GM12878 (cell line): Measurements from ENCODE around the gene RABL6. TPM values are rescaled to one million over a fixed set of nuclear protein-coding genes. Genes with fewer than 3 reads are reported as not detected.
A peak's percentile ranks its signal among the peaks of the same experiment; 100 is the strongest.

Experiments
- ATAC-seq: fragments of 200-7000 bp; cut with Tn5 transposase; 3 replicates; pipeline ENCODE4 v1.9.1; 2020; ENCODE audit warnings: mild to moderate bottlenecking, moderate library complexity
- BruUV-seq: library from RNA; stranded (reverse); fragments of 400-500 nt; replicated peaks from 2 replicates; lab custom pipeline; 2021; lab: Mats Ljungman, UMichigan
- CTCF ChIA-PET: fragments of 300-600 bp; sonication (Branson Sonifier 250); formaldehyde crosslinking; extraction: SDS; loops from one replicate; lab custom pipeline; 2021; ENCODE audit warnings: inconsistent platforms; lab: Yijun Ruan, JAX
- POLR2A ChIA-PET: fragments of 350-600 bp; formaldehyde crosslinking; extraction: SDS; loops from one replicate; lab custom pipeline; 2021; ENCODE audit warnings: inconsistent platforms; lab: Charles Lee
- RAD21 ChIA-PET: fragments of 300-600 bp; sonication (Branson Sonifier 250); formaldehyde crosslinking; loops from one replicate; lab custom pipeline; 2023; ENCODE audit warnings: antibody characterized with exemption; ENCODE audit not compliant: unreplicated experiment; lab: Charles Lee
- SMC1A ChIA-PET: fragments of 300-600 bp; sonication (Branson Sonifier 250); formaldehyde crosslinking; loops from one replicate; lab custom pipeline; 2023; ENCODE audit not compliant: unreplicated experiment, uncharacterized antibody; lab: Charles Lee
- DNase-seq: peaks from one replicate; pipeline ENCODE4 v3.0.0-alpha.2; 2011; ENCODE audit warnings: low read depth, low spot score
- FAIRE-seq: peaks from 3 replicates; lab custom pipeline; 2011; peaks lifted over from hg19 to GRCh38; lab: Jason Lieb, UNC
- H2AFZ ChIP-seq: 2 replicates; pipeline ENCODE4 v1.6.0; 2011; ENCODE audit warnings: low read depth, low read length, control low read depth; ENCODE audit not compliant: control insufficient read depth
- H3K27ac ChIP-seq: 2 replicates; pipeline ENCODE4 v1.5.1; 2011; ENCODE audit warnings: control low read depth; ENCODE audit not compliant: control insufficient read depth, insufficient read depth
- H3K27me3 ChIP-seq, 2 experiments: replicated peaks in 1 of 2; 2 replicates each; pipeline versions ENCODE4 v1.6.0 to v1.6.1; 2011; ENCODE audit warnings: low read length in 1 of 2; ENCODE audit not compliant: control insufficient read depth in 2 of 2, insufficient read depth in 2 of 2
- H3K36me3 ChIP-seq, 2 experiments: 2 replicates each; pipeline ENCODE4 v1.5.1; 2011; ENCODE audit warnings: low read length in 1 of 2; ENCODE audit not compliant: control insufficient read depth in 2 of 2, insufficient read depth in 2 of 2
- H3K4me1 ChIP-seq: 2 replicates; pipeline ENCODE4 v1.6.1; 2011; ENCODE audit warnings: mild to moderate bottlenecking, low read length, moderate library complexity, mixed read lengths; ENCODE audit not compliant: control insufficient read depth, insufficient read depth
- H3K4me2 ChIP-seq: 2 replicates; pipeline ENCODE4 v1.6.0; 2011; ENCODE audit warnings: control low read depth; ENCODE audit not compliant: control insufficient read depth, insufficient read depth
- H3K4me3 ChIP-seq: fragments of 200-600 bp; sonication (generic); 2 replicates; pipeline ENCODE4 v1.5.1; 2016
- H3K79me2 ChIP-seq: 2 replicates; pipeline ENCODE4 v1.6.0; 2011; ENCODE audit warnings: low read length; ENCODE audit not compliant: control insufficient read depth, insufficient read depth
- H3K9ac ChIP-seq: 2 replicates; pipeline ENCODE4 v1.8.0; 2011; ENCODE audit warnings: low read length, control low read depth, mixed read lengths; ENCODE audit not compliant: control insufficient read depth, insufficient read depth
- H3K9me3 ChIP-seq: replicated peaks from 3 replicates; pipeline ENCODE4 v1.5.1; 2011; ENCODE audit warnings: mild to moderate bottlenecking, low read length; ENCODE audit not compliant: control insufficient read depth, insufficient read depth
- H4K20me1 ChIP-seq: 2 replicates; pipeline ENCODE4 v1.6.0; 2011; ENCODE audit not compliant: control insufficient read depth, insufficient read depth
- HDAC6 ChIP-seq: fragments of 200-600 bp; sonication (generic); IDR thresholded peaks from one replicate; pipeline ENCODE4 v1.8.0; 2017; ENCODE audit warnings: antibody characterized with exemption; ENCODE audit not compliant: unreplicated experiment
- NBN ChIP-seq: fragments of 450-650 bp; IDR thresholded peaks from 2 replicates; pipeline ENCODE4 v1.6.1; 2016
- RUNX3 ChIP-seq: IDR thresholded peaks from 2 replicates; pipeline ENCODE4 v1.6.1; 2012; ENCODE audit warnings: low read length, inconsistent platforms
- SMARCA5 ChIP-seq: fragments of 450-650 bp; IDR thresholded peaks from 2 replicates; pipeline ENCODE4 v1.6.1; 2017; ENCODE audit warnings: mild to moderate bottlenecking
- WGBS: methylation state at CpG from one replicate; pipeline ENCODE4 v1.1.6; 2016; ENCODE audit warnings: low lambda C conversion rate; ENCODE audit not compliant: insufficient replicate concordance, insufficient coverage; ENCODE audit errors: missing lambda C conversion rate; 5-methylcytosine and 5-hydroxymethylcytosine counted together
- in situ Hi-C: fragments of 300-500 bp; cut with MboI; formaldehyde crosslinking; loops from 9 replicates; pipeline ENCODE4 v1.14.3; 2018; ENCODE audit warnings: mixed read lengths
- intact Hi-C: fragments of 100-400 bp; cut with micrococcal nuclease; formaldehyde crosslinking; loops from one replicate; pipeline ENCODE4 v1.14.2; 2022; ENCODE audit not compliant: unreplicated experiment
- polyA plus RNA-seq, 11 experiments: library from polyadenylated mRNA; depleted of rRNA in 4 of 11; unstranded in 6 of 11; stranded (reverse) in 5 of 11; fragments of >200 nt; fragmentation: Nextera tagmentation in 4 of 11; fragmentation: Illumina TruSeq in 1 of 11; extraction: Ambion mirVana in 4 of 11; extraction: Trizol in 1 of 11; gene quantifications; 1 replicate in 1 of 11; 2 replicates in 10 of 11; pipeline versions ENCODE4 v1.2.1 to v1.2.3, GENCODE V29; 2011 to 2016; ENCODE audit warnings: inconsistent platforms in 2 of 11, missing spikeins in 2 of 11, low read depth in 1 of 11
- total RNA-seq, 4 experiments: library from RNA; depleted of rRNA in 3 of 4; stranded (reverse); fragments of >200 nt in 3 of 4; fragmentation: Illumina TruSeq in 1 of 4; extraction: Trizol in 1 of 4; gene quantifications; 2 replicates each; pipeline versions ENCODE4 v1.2.1 to v1.2.3, GENCODE V29; 2013 to 2021
- TF ChIP-seq, protein P1 (sequence below), 3 experiments: IDR thresholded peaks in 2 of 3; conservative IDR thresholded peaks in 1 of 3; 2 replicates each; pipeline ENCODE4 v1.5.1; 2011; ENCODE audit warnings: low read depth in 3 of 3, low read length in 3 of 3, mild to moderate bottlenecking in 3 of 3, control low read depth in 2 of 3, moderate library complexity in 2 of 3, inconsistent platforms in 1 of 3, mixed read lengths in 1 of 3; ENCODE audit not compliant: control insufficient read depth in 2 of 3, insufficient read depth in 1 of 3; ENCODE audit errors: extremely low read depth in 1 of 3

RABL6 gene
- total and polyA plus RNA-seq, 10 of the 15 experiments (the other 5 are each of a cell fraction or from before 2014, with no cell fraction given), result 1.4 to 134 (median 42.7) TPM

DNA sequence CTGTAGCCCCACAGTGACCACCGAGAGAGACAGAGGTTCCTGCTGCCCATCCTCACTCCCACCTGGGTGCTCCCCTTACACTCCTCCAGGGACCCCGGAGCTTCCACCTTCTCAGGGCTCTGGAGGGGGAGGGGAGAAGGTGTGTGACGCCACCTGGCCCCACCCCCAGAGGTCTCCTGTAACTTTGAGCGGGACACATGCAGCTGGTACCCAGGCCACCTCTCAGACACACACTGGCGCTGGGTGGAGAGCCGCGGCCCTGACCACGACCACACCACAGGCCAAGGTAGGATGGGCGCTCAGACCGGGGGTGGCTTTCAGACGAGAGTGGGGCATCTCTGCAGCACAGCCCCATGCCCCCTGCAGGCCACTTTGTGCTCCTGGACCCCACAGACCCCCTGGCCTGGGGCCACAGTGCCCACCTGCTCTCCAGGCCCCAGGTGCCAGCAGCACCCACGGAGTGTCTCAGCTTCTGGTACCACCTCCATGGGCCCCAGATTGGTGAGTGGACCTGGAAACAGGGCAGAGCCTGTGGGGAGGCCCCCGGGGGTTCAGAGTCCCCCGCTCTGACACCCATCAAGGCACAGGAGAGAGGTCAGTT lies 48.9 kb downstream of the RABL6 start:
- H3K79me2 ChIP-seq, result no peaks in the 10 kb centered on the region
- RAD21 ChIA-PET, result no interaction called here
- no peaks in the 10 kb centered on the region for H3K27me3 ChIP-seq
- no peaks in the 10 kb centered on the region for H3K9me3 ChIP-seq
- peaks cover 0 to 6% of the 10 kb centered on the region in 2 experiments; a peak in 2 of 4 replicates for H3K36me3 ChIP-seq
- CTCF ChIA-PET, result no interaction called here
- BruUV-seq, result no TSS peak
- no peak for TF ChIP-seq RUNX3
- TF ChIP-seq, protein P1, sequence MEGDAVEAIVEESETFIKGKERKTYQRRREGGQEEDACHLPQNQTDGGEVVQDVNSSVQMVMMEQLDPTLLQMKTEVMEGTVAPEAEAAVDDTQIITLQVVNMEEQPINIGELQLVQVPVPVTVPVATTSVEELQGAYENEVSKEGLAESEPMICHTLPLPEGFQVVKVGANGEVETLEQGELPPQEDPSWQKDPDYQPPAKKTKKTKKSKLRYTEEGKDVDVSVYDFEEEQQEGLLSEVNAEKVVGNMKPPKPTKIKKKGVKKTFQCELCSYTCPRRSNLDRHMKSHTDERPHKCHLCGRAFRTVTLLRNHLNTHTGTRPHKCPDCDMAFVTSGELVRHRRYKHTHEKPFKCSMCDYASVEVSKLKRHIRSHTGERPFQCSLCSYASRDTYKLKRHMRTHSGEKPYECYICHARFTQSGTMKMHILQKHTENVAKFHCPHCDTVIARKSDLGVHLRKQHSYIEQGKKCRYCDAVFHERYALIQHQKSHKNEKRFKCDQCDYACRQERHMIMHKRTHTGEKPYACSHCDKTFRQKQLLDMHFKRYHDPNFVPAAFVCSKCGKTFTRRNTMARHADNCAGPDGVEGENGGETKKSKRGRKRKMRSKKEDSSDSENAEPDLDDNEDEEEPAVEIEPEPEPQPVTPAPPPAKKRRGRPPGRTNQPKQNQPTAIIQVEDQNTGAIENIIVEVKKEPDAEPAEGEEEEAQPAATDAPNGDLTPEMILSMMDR (IDR thresholded peaks at IDR 0.05 in 2 of 3, conservative IDR thresholded peaks at IDR 0.05 in 1 of 3; ENCODE audit: control insufficient read depth in 2 of 3, extremely low read depth in 1 of 3, insufficient read depth in 1 of 3, low read depth in 3 of 3, low read length in 3 of 3), result 0 out of 6 replicates have a peak, but pooled peaks of 1 of the 3 experiments have one; percentile 18
- TF ChIP-seq, all 136 proteins: peak for 1
- Histone ChIP-seq H3K4me3 (no peak overlapping the region), H3K9ac (no peak overlapping the region), H3K4me1 (no peaks in the 10 kb centered on the region), H3K4me2 (no peak overlapping the region), H4K20me1 (no peaks in the 10 kb centered on the region), H3K27ac (no peak overlapping the region), H2AFZ (no peak overlapping the region)
- in situ Hi-C loops, result no loop called here
- DNase-seq (no peak), ATAC-seq (no peak), FAIRE-seq (no peak)
- intact Hi-C loops, result no loop called here
- ChIA-PET SMC1A (no interaction called here), POLR2A (interaction anchor here (0.8 kb wide), 1 partner anchor 16 kb away, joined by 5 read pairs; no protein-coding TSS in a partner anchor)
- WGBS, result 58% methylated on average over 14 of the region's 14 CpGs

DNA sequence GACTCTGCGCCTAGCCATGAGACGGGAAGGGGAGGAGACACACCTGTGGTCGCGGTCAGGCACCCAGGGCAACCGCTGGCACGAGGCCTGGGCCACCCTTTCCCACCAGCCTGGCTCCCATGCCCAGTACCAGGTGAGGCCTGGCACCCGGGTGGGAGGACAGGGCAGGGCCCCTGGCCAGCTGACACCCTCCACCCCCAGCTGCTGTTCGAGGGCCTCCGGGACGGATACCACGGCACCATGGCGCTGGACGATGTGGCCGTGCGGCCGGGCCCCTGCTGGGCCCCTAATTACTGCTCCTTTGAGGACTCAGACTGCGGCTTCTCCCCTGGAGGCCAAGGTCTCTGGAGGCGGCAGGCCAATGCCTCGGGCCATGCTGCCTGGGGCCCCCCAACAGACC lies 49.4 kb downstream of the RABL6 start:
- no peak for ATAC-seq
- DNase-seq, result no peak
- CTCF ChIA-PET, result no interaction called here
- BruUV-seq, result no TSS peak
- Histone ChIP-seq H3K36me3 (peaks cover 0 to 6% of the 10 kb centered on the region in 2 experiments; a peak in 2 of 4 replicates), H2AFZ (no peak overlapping the region), H4K20me1 (no peaks in the 10 kb centered on the region), H3K79me2 (no peaks in the 10 kb centered on the region), H3K27ac (no peak overlapping the region), H3K4me3 (no peak overlapping the region), H3K9ac (no peak overlapping the region), H3K27me3 (no peaks in the 10 kb centered on the region), H3K4me1 (no peaks in the 10 kb centered on the region), H3K9me3 (no peaks in the 10 kb centered on the region), H3K4me2 (no peak overlapping the region)
- RAD21 ChIA-PET, result interaction anchor here (0.6 kb wide), 1 partner anchor 22 kb away, joined by 3 read pairs; no protein-coding TSS in a partner anchor
- POLR2A ChIA-PET, result no interaction called here
- 83% methylated on average over 19 of the region's 19 CpGs for WGBS
- no peak for TF ChIP-seq NBN
- no peak for TF ChIP-seq SMARCA5
- no peak for TF ChIP-seq HDAC6
- no peak for FAIRE-seq
- SMC1A ChIA-PET, result no interaction called here
- in situ Hi-C loops, result no loop called here
- intact Hi-C loops, result no loop called here
